Esophagus muscularis mucosa (tissue), 3 donors: ENCODE measurements around the gene CRY1.

Experiments
- CTCF ChIP-seq, 3 experiments: fragments of 200-600 bp in 2 of 3; fragments of 450-650 bp in 1 of 3; sonication (generic) in 2 of 3; IDR thresholded peaks; one replicate each; pipeline ENCODE4 v1.5.1; 2017 to 2019; ENCODE audit warnings: antibody characterized with exemption in 3 of 3, mild to moderate bottlenecking in 2 of 3, moderate library complexity in 1 of 3
- POLR2A ChIP-seq: fragments of 450-650 bp; IDR thresholded peaks from one replicate; pipeline ENCODE4 v1.6.1; 2017; ENCODE audit warnings: antibody characterized with exemption, moderate library complexity, mild to moderate bottlenecking, low read depth
- POLR2AphosphoS5 ChIP-seq, 2 donors: sonication (generic); formaldehyde crosslinking; IDR thresholded peaks; one replicate each; pipeline ENCODE4 v1.6.1; 2017; ENCODE audit warnings: antibody characterized with exemption in 2 of 2

- no peak for TF ChIP-seq CTCF (IDR thresholded peaks at IDR 0.05)
- no peak for TF ChIP-seq POLR2AphosphoS5 (IDR thresholded peaks at IDR 0.05)
- TF ChIP-seq POLR2A: no peak
Observed at GRCh38 chr12:106997916-106998315, 95.4 kb downstream of the CRY1 start.
